Neural cell (in vitro differentiated cells): ENCODE measurements around the gene CUL2. TPM values are rescaled to one million over a fixed set of nuclear protein-coding genes. Genes with fewer than 3 reads are reported as not detected.

Experiments
- H2AFZ ChIP-seq: fragments of 200-600, 300-800 bp; sonication (generic), shearing (Covaris generic); 2 replicates; pipeline ENCODE4 v1.6.0; 2014; ENCODE audit warnings: low read depth, mild to moderate bottlenecking, antibody characterized with exemption, low read length, moderate library complexity
- H3F3A ChIP-seq: fragments of 200-600 bp; shearing (Covaris generic); 2 replicates; pipeline ENCODE4 v1.6.1; 2016; ENCODE audit warnings: mild to moderate bottlenecking, moderate library complexity, mixed read lengths, antibody characterized with exemption, low read length; ENCODE audit not compliant: insufficient read depth, poor library complexity, severe bottlenecking
- H3K27ac ChIP-seq: fragments of 200-600, 300-800 bp; sonication (generic), shearing (Covaris generic); 2 replicates; pipeline ENCODE4 v1.5.1; 2014; ENCODE audit warnings: mild to moderate bottlenecking, low read length, moderate library complexity
- H3K27me3 ChIP-seq: fragments of 300-800, 200-600 bp; sonication (generic), shearing (Covaris generic); 2 replicates; pipeline ENCODE4 v1.6.0; 2014; ENCODE audit warnings: mild to moderate bottlenecking, low read depth, low read length, moderate library complexity; ENCODE audit not compliant: insufficient read depth
- H3K36me3 ChIP-seq: fragments of 300-800, 200-600 bp; sonication (generic), shearing (Covaris generic); 2 replicates; pipeline ENCODE4 v1.5.1; 2014; ENCODE audit warnings: mild to moderate bottlenecking, antibody characterized with exemption, low read length, moderate library complexity; ENCODE audit not compliant: insufficient read depth
- H3K4me2 ChIP-seq: fragments of 300-800, 200-600 bp; sonication (generic), shearing (Covaris generic); 2 replicates; pipeline ENCODE4 v1.6.0; 2014; ENCODE audit warnings: mild to moderate bottlenecking, low read length
- H3K4me3 ChIP-seq: fragments of 300-800, 200-600 bp; sonication (generic), shearing (Covaris generic); 2 replicates; pipeline ENCODE4 v1.5.1; 2014; ENCODE audit warnings: mild to moderate bottlenecking, low read length, moderate library complexity
- H3K79me2 ChIP-seq: fragments of 200-600 bp; shearing (Covaris generic); replicated peaks from 2 replicates; pipeline ENCODE4 v1.6.0; 2014; ENCODE audit warnings: mild to moderate bottlenecking, low read length, moderate library complexity; ENCODE audit not compliant: insufficient read depth
- H3K9ac ChIP-seq: fragments of 300-800, 200-600 bp; sonication (generic), shearing (Covaris generic); 2 replicates; pipeline ENCODE4 v1.6.1; 2016; ENCODE audit warnings: mild to moderate bottlenecking, low read length, mixed read lengths
- H3K9me2 ChIP-seq: fragments of 200-600 bp; shearing (Covaris generic); 2 replicates; pipeline ENCODE4 v1.6.1; 2016; ENCODE audit warnings: mild to moderate bottlenecking, low read length, mixed read lengths; ENCODE audit not compliant: insufficient read depth
- H3K9me3 ChIP-seq: fragments of 200-600, 300-800 bp; sonication (generic), shearing (Covaris generic); 2 replicates; pipeline ENCODE4 v1.6.1; 2016; ENCODE audit warnings: mild to moderate bottlenecking, mixed run types, low read length, moderate library complexity, mixed read lengths
- H4K20me1 ChIP-seq: fragments of 200-600 bp; shearing (Covaris generic); 2 replicates; pipeline ENCODE4 v1.6.1; 2016; ENCODE audit warnings: mild to moderate bottlenecking, mixed run types; ENCODE audit not compliant: insufficient read depth
- EP300 ChIP-seq: fragments of 450-650 bp; conservative IDR thresholded peaks from 2 replicates; pipeline ENCODE4 v1.6.1; 2014; ENCODE audit warnings: antibody characterized with exemption, mild to moderate bottlenecking, moderate library complexity; ENCODE audit not compliant: poor library complexity, severe bottlenecking
- EZH2 ChIP-seq: fragments of 200-600, 300-800 bp; shearing (Covaris generic), sonication (generic); IDR thresholded peaks from 2 replicates; pipeline ENCODE4 v1.6.1; 2014; ENCODE audit warnings: antibody characterized with exemption, low read length, borderline replicate concordance, mild to moderate bottlenecking; ENCODE audit not compliant: insufficient read depth, poor library complexity, severe bottlenecking
- MXI1 ChIP-seq: fragments of 450-650 bp; conservative IDR thresholded peaks from 2 replicates; pipeline ENCODE4 v1.6.1; 2014; ENCODE audit warnings: antibody characterized with exemption, mild to moderate bottlenecking; ENCODE audit not compliant: poor library complexity, severe bottlenecking
- POLR2AphosphoS5 ChIP-seq: IDR thresholded peaks from 2 replicates; pipeline ENCODE4 v1.6.1; 2012
- RAD21 ChIP-seq: fragments of 450-650 bp; conservative IDR thresholded peaks from 2 replicates; pipeline ENCODE4 v1.6.1; 2014; ENCODE audit warnings: antibody characterized with exemption, mild to moderate bottlenecking, moderate library complexity
- SMC3 ChIP-seq: fragments of 450-650 bp; conservative IDR thresholded peaks from 2 replicates; pipeline ENCODE4 v1.6.1; 2014; ENCODE audit warnings: antibody characterized with exemption, mild to moderate bottlenecking, moderate library complexity; ENCODE audit not compliant: poor library complexity
- TAF1 ChIP-seq: IDR thresholded peaks from 2 replicates; pipeline ENCODE4 v1.6.1; 2012; ENCODE audit warnings: low read depth
- polyA plus RNA-seq: library from polyadenylated mRNA; depleted of rRNA; stranded (reverse); fragments of >200 nt; gene quantifications from 2 replicates; pipeline ENCODE4 v1.2.3, GENCODE V29; 2014
- TF ChIP-seq, protein P1 (sequence below): IDR thresholded peaks from 2 replicates; pipeline ENCODE4 v1.6.1; 2012; ENCODE audit warnings: borderline replicate concordance
- TF ChIP-seq, protein P2 (sequence below): fragments of 450-650 bp; IDR thresholded peaks from 2 replicates; pipeline ENCODE4 v1.5.1; 2014; ENCODE audit warnings: antibody characterized with exemption, mild to moderate bottlenecking, moderate library complexity; ENCODE audit not compliant: poor library complexity, severe bottlenecking

The CUL2 gene
- polyA plus RNA-seq, 1 donor from 2014 or later = 40.5 TPM

DNA sequence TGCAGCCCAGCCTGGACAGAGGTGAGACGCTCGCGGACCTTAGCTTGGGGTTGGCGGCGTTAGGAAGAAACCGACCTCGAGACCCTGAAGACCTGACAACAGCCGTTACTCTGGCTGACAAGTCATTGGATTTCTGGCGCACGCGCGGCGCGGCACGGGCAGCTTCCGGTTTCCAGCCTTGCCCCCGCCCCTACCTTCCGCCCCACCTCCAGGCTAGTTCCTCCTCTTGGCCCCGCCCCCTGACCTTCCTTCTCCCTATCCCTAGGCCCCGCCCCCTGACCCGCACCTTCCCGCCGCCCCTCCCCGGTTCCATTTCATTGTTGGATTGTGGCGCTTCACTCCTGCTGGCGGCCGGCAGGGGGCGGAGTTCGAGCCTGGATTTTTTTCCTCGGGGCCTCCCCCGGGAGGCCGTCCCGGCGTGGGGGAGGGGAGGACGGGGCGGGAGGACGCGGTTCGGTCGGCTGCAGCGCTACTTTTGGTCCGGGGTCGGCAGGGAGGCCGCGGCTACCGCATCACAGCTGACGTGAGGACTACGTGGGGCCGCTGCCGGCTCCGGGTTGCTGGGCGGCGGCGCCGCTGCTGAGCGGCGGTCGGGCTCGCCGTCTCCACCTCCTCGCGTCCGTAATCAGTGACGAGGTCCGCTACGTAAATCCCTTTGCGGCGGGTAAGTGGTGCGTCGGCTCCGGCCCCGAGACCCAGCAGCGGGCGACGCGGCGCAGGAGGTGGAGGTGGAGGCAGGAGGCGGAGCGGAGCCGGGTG, 36.6 kb upstream of the CUL2 start, which contains the start of gene CREM:
TSS of gene CREM (plus strand) at position 317 of the 759 bp plus-strand sequence. CDS start 10,990 bp downstream, outside the sequence.
- Histone ChIP-seq H3K4me2 (peak within 1 kb of the TSS; percentile 63), H3K9me2 (no peaks in the 10 kb centered on the region), H3K27me3 (no peaks in the 10 kb centered on the region), H3K36me3 (no peaks in the 10 kb centered on the region), H2AFZ (peak within 1 kb of the TSS; percentile 75), H4K20me1 (no peaks in the 10 kb centered on the region), H3K9me3 (no peaks in the 10 kb centered on the region), H3F3A (no peaks in the 10 kb centered on the region), H3K9ac (peak within 1 kb of the TSS; percentile 88), H3K4me3 (peak within 1 kb of the TSS; percentile 93), H3K27ac (peak within 1 kb of the TSS; percentile 92), H3K79me2 (peaks cover 23% of the 10 kb centered on the region)
- TF ChIP-seq EZH2 = no peak
- TF ChIP-seq, protein P1, sequence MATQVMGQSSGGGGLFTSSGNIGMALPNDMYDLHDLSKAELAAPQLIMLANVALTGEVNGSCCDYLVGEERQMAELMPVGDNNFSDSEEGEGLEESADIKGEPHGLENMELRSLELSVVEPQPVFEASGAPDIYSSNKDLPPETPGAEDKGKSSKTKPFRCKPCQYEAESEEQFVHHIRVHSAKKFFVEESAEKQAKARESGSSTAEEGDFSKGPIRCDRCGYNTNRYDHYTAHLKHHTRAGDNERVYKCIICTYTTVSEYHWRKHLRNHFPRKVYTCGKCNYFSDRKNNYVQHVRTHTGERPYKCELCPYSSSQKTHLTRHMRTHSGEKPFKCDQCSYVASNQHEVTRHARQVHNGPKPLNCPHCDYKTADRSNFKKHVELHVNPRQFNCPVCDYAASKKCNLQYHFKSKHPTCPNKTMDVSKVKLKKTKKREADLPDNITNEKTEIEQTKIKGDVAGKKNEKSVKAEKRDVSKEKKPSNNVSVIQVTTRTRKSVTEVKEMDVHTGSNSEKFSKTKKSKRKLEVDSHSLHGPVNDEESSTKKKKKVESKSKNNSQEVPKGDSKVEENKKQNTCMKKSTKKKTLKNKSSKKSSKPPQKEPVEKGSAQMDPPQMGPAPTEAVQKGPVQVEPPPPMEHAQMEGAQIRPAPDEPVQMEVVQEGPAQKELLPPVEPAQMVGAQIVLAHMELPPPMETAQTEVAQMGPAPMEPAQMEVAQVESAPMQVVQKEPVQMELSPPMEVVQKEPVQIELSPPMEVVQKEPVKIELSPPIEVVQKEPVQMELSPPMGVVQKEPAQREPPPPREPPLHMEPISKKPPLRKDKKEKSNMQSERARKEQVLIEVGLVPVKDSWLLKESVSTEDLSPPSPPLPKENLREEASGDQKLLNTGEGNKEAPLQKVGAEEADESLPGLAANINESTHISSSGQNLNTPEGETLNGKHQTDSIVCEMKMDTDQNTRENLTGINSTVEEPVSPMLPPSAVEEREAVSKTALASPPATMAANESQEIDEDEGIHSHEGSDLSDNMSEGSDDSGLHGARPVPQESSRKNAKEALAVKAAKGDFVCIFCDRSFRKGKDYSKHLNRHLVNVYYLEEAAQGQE = peak; percentile 61
- TF ChIP-seq MXI1 = peak; percentile 71
- TF ChIP-seq RAD21 = peak; percentile 67
- peak; percentile 86 for TF ChIP-seq POLR2AphosphoS5
- TF ChIP-seq, protein P2, sequence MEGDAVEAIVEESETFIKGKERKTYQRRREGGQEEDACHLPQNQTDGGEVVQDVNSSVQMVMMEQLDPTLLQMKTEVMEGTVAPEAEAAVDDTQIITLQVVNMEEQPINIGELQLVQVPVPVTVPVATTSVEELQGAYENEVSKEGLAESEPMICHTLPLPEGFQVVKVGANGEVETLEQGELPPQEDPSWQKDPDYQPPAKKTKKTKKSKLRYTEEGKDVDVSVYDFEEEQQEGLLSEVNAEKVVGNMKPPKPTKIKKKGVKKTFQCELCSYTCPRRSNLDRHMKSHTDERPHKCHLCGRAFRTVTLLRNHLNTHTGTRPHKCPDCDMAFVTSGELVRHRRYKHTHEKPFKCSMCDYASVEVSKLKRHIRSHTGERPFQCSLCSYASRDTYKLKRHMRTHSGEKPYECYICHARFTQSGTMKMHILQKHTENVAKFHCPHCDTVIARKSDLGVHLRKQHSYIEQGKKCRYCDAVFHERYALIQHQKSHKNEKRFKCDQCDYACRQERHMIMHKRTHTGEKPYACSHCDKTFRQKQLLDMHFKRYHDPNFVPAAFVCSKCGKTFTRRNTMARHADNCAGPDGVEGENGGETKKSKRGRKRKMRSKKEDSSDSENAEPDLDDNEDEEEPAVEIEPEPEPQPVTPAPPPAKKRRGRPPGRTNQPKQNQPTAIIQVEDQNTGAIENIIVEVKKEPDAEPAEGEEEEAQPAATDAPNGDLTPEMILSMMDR = peak; percentile 86
- peak; percentile 67 for TF ChIP-seq TAF1
- TF ChIP-seq EP300 = peak; percentile 83
- TF ChIP-seq SMC3 = peak; percentile 73

DNA sequence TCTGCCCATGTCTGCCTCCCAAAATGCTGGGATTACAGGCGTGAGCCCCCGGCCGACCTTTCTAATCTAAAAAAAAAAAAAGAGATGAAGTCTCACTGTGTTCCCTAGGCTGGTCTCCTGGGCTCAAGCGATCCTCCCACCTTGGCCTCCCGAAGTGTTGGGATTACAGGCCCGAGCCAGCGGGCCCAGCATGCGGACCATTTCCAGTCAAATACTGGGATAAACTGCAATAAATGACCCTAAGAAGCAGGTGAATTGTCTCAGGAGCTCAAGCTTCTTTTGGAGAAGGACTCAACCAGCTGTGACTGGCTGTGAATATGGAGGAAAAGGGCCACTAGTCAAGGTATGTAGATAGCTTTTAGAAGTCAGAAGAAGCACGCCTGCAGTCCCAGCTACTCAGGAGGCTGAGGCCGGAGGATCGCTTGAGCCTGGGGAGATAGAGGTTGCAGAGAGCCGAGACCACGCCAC, 36.0 kb upstream of the CUL2 start:
- no peaks in the 10 kb centered on the region for H4K20me1 ChIP-seq
- peaks cover 23% of the 10 kb centered on the region for H3K79me2 ChIP-seq
- H3K27ac ChIP-seq = peak overlapping the region; percentile 92
- no peaks in the 10 kb centered on the region for H3K9me3 ChIP-seq
- H3F3A ChIP-seq = no peaks in the 10 kb centered on the region
- no peaks in the 10 kb centered on the region for H3K36me3 ChIP-seq
- no peak for TF ChIP-seq POLR2AphosphoS5
- no peak for TF ChIP-seq TAF1
- TF ChIP-seq, protein P1 = no peak
- TF ChIP-seq MXI1 = no peak
- no peak for TF ChIP-seq RAD21
- no peak for TF ChIP-seq EP300
- TF ChIP-seq SMC3 = no peak
- no peak for TF ChIP-seq EZH2
- TF ChIP-seq, protein P2 = no peak
- H3K9me2 ChIP-seq = no peaks in the 10 kb centered on the region
- peak overlapping the region; percentile 93 for H3K4me3 ChIP-seq
- peak overlapping the region; percentile 63 for H3K4me2 ChIP-seq
- peak overlapping the region; percentile 88 for H3K9ac ChIP-seq
- peak overlapping the region; percentile 75 for H2AFZ ChIP-seq
- H3K27me3 ChIP-seq = no peaks in the 10 kb centered on the region
